ENCODE measurements around the gene GNAT2. TPM values are rescaled to one million over a fixed set of nuclear protein-coding genes. Genes with fewer than 3 reads are reported as not detected.

GNAT2 gene
- total RNA-seq, 2 experiments from 2014 or later = 0.29 to 0.31 TPM

GRCh38 chr1:109595531-109595930 lies 23.9 kb downstream of the GNAT2 start:
- DNase-seq = no peak
- Mint-ChIP-seq H3K4me1 (ENCODE audit: low read depth) (peaks cover 4% of the 10 kb centered on the region), H3K36me3 (peaks cover 19% of the 10 kb centered on the region), H3K9me3 (no peaks in the 10 kb centered on the region), H3K27me3 (no peaks in the 10 kb centered on the region), H3K4me3 (no peak overlapping the region), H3K27ac (no peak overlapping the region)
- POLR2A ChIA-PET = no interaction called here
- intact Hi-C loops (cut with micrococcal nuclease) = no loop called here
- CTCF ChIA-PET = interaction anchor here (1.1 to 2.2 kb wide), 2 partner anchors 49 to 63 kb away, joined by 3 to 6 read pairs; no protein-coding TSS in a partner anchor

- Mint-ChIP-seq H3K27ac (no peak overlapping the region), H3K4me1 (ENCODE audit: low read depth) (peaks cover 4% of the 10 kb centered on the region), H3K27me3 (no peaks in the 10 kb centered on the region), H3K9me3 (no peaks in the 10 kb centered on the region), H3K36me3 (peaks cover 22% of the 10 kb centered on the region), H3K4me3 (no peak overlapping the region)
- CTCF ChIA-PET = no interaction called here
- no peak for DNase-seq
- POLR2A ChIA-PET = no interaction called here
- intact Hi-C loops (cut with micrococcal nuclease) = no loop called here
These were observed 26.5 kb downstream of the GNAT2 start for GRCh38 chr1:109592916-109593315.

GRCh38 chr1:109589679-109590078 lies 29.7 kb downstream of the GNAT2 start:
- ChIA-PET CTCF (no interaction called here), POLR2A (no interaction called here)
- Mint-ChIP-seq H3K27me3 (no peaks in the 10 kb centered on the region), H3K36me3 (peaks cover 38% of the 10 kb centered on the region), H3K27ac (no peak overlapping the region), H3K9me3 (no peaks in the 10 kb centered on the region), H3K4me1 (ENCODE audit: low read depth) (no peaks in the 10 kb centered on the region), H3K4me3 (no peak overlapping the region)
- intact Hi-C loops (cut with micrococcal nuclease) = no loop called here
- DNase-seq = no peak

- POLR2A ChIA-PET = no interaction called here
- no peaks in the 10 kb centered on the region for H3K27me3 Mint-ChIP-seq
- CTCF ChIA-PET = no interaction called here
- no peaks in the 10 kb centered on the region for H3K9me3 Mint-ChIP-seq
- DNase-seq = no peak
- no peaks in the 10 kb centered on the region for H3K4me1 Mint-ChIP-seq (ENCODE audit: low read depth)
- H3K36me3 Mint-ChIP-seq = peaks cover 37% of the 10 kb centered on the region
- H3K27ac Mint-ChIP-seq = no peak overlapping the region
- intact Hi-C loops (cut with micrococcal nuclease) = no loop called here
- H3K4me3 Mint-ChIP-seq = no peak overlapping the region
These were observed 30.2 kb downstream of the GNAT2 start for GRCh38 chr1:109589177-109589576.

- no peak for DNase-seq
- intact Hi-C loops (cut with micrococcal nuclease) = no loop called here
- POLR2A ChIA-PET = no interaction called here
- CTCF ChIA-PET = no interaction called here
- Mint-ChIP-seq H3K4me3 (no peak overlapping the region), H3K27ac (no peak overlapping the region), H3K9me3 (no peaks in the 10 kb centered on the region), H3K27me3 (no peaks in the 10 kb centered on the region), H3K36me3 (peaks cover 32% of the 10 kb centered on the region), H3K4me1 (ENCODE audit: low read depth) (no peaks in the 10 kb centered on the region)
These were observed 33.4 kb downstream of the GNAT2 start for GRCh38 chr1:109586055-109586454.

- no peak overlapping the region for H3K27ac Mint-ChIP-seq
- no peaks in the 10 kb centered on the region for H3K9me3 Mint-ChIP-seq
- ChIA-PET CTCF (no interaction called here), POLR2A (no interaction called here)
- peaks cover 33% of the 10 kb centered on the region for H3K36me3 Mint-ChIP-seq
- intact Hi-C loops (cut with micrococcal nuclease) = no loop called here
- DNase-seq = no peak
- H3K27me3 Mint-ChIP-seq = no peaks in the 10 kb centered on the region
- no peak overlapping the region for H3K4me3 Mint-ChIP-seq
- H3K4me1 Mint-ChIP-seq (ENCODE audit: low read depth) = no peaks in the 10 kb centered on the region
These were observed 34.6 kb downstream of the GNAT2 start for GRCh38 chr1:109584766-109585165.

- intact Hi-C loops (cut with micrococcal nuclease) = no loop called here
- Mint-ChIP-seq H3K4me3 (no peak overlapping the region), H3K27ac (no peak overlapping the region), H3K9me3 (no peaks in the 10 kb centered on the region), H3K4me1 (ENCODE audit: low read depth) (no peaks in the 10 kb centered on the region), H3K36me3 (peaks cover 35% of the 10 kb centered on the region), H3K27me3 (no peaks in the 10 kb centered on the region)
- CTCF ChIA-PET = no interaction called here
- DNase-seq = no peak
- POLR2A ChIA-PET = no interaction called here
These were observed 37.4 kb downstream of the GNAT2 start for GRCh38 chr1:109582021-109582420.

GRCh38 chr1:109579491-109579890 lies 39.9 kb downstream of the GNAT2 start:
- no peak for DNase-seq
- H3K4me1 Mint-ChIP-seq (ENCODE audit: low read depth) = no peaks in the 10 kb centered on the region
- ChIA-PET POLR2A (no interaction called here), CTCF (no interaction called here)
- H3K27me3 Mint-ChIP-seq = no peaks in the 10 kb centered on the region
- H3K4me3 Mint-ChIP-seq = no peak overlapping the region
- H3K36me3 Mint-ChIP-seq = peaks cover 18% of the 10 kb centered on the region
- intact Hi-C loops (cut with micrococcal nuclease) = no loop called here
- H3K27ac Mint-ChIP-seq = no peak overlapping the region
- H3K9me3 Mint-ChIP-seq = no peaks in the 10 kb centered on the region

GRCh38 chr1:109578947-109579443 lies 40.4 kb downstream of the GNAT2 start:
- no peak overlapping the region for H3K27ac Mint-ChIP-seq
- H3K4me1 Mint-ChIP-seq (ENCODE audit: low read depth) = no peaks in the 10 kb centered on the region
- no peak for DNase-seq
- H3K4me3 Mint-ChIP-seq = no peak overlapping the region
- ChIA-PET CTCF (no interaction called here), POLR2A (no interaction called here)
- no peaks in the 10 kb centered on the region for H3K27me3 Mint-ChIP-seq
- H3K9me3 Mint-ChIP-seq = no peaks in the 10 kb centered on the region
- intact Hi-C loops (cut with micrococcal nuclease) = no loop called here
- H3K36me3 Mint-ChIP-seq = peaks cover 18% of the 10 kb centered on the region

- intact Hi-C loops (cut with micrococcal nuclease) = no loop called here
- Mint-ChIP-seq H3K4me3 (no peak overlapping the region), H3K9me3 (no peaks in the 10 kb centered on the region), H3K4me1 (ENCODE audit: low read depth) (peaks cover 11% of the 10 kb centered on the region), H3K27ac (no peak overlapping the region), H3K27me3 (no peaks in the 10 kb centered on the region), H3K36me3 (peaks cover 6% of the 10 kb centered on the region)
- ChIA-PET POLR2A (no interaction called here), CTCF (interaction anchor here (2.3 kb wide), 1 partner anchor 66 kb away, joined by 10 read pairs; no protein-coding TSS in a partner anchor)
- no peak for DNase-seq
These were observed 45.6 kb downstream of the GNAT2 start for GRCh38 chr1:109573785-109574184.

GRCh38 chr1:109570414-109570813 lies 49.0 kb downstream of the GNAT2 start:
- Mint-ChIP-seq H3K27me3 (no peaks in the 10 kb centered on the region), H3K36me3 (no peaks in the 10 kb centered on the region), H3K4me1 (ENCODE audit: low read depth) (peaks cover 34% of the 10 kb centered on the region), H3K4me3 (no peak overlapping the region), H3K9me3 (no peaks in the 10 kb centered on the region), H3K27ac (no peak overlapping the region)
- ChIA-PET CTCF (interaction anchor here (1.0 to 2.5 kb wide), 3 partner anchors 38 to 70 kb away, joined by 3 to 12 read pairs (median 4); no protein-coding TSS in a partner anchor), POLR2A (no interaction called here)
- DNase-seq = no peak
- intact Hi-C loops (cut with micrococcal nuclease) = no loop called here

- intact Hi-C loops (cut with micrococcal nuclease) = no loop called here
- Mint-ChIP-seq H3K27ac (no peak overlapping the region), H3K36me3 (no peaks in the 10 kb centered on the region), H3K27me3 (no peaks in the 10 kb centered on the region), H3K4me3 (no peak overlapping the region), H3K9me3 (no peaks in the 10 kb centered on the region), H3K4me1 (ENCODE audit: low read depth) (peaks cover 40% of the 10 kb centered on the region)
- DNase-seq = no peak
- ChIA-PET POLR2A (no interaction called here), CTCF (interaction anchor here (0.7 to 1.5 kb wide), 3 partner anchors 23 to 86 kb away, joined by 3 to 4 read pairs (median 3); partner anchors contain the start of gene GSTM4)
These were observed 50.1 kb downstream of the GNAT2 start for GRCh38 chr1:109569323-109569722.

- DNase-seq = no peak
- intact Hi-C loops (cut with micrococcal nuclease) = no loop called here
- no peak overlapping the region for H3K27ac Mint-ChIP-seq
- no peaks in the 10 kb centered on the region for H3K27me3 Mint-ChIP-seq
- ChIA-PET CTCF (interaction anchor here (0.7 kb wide), 1 partner anchor 35 kb away, joined by 3 read pairs; no protein-coding TSS in a partner anchor), POLR2A (interaction anchor here (0.6 kb wide), 1 partner anchor 84 kb away, joined by 4 read pairs; the partner anchor contains the start of gene ATXN7L2)
- peaks cover 43% of the 10 kb centered on the region for H3K4me1 Mint-ChIP-seq (ENCODE audit: low read depth)
- no peak overlapping the region for H3K4me3 Mint-ChIP-seq
- no peaks in the 10 kb centered on the region for H3K9me3 Mint-ChIP-seq
- no peaks in the 10 kb centered on the region for H3K36me3 Mint-ChIP-seq
These were observed 51.3 kb downstream of the GNAT2 start for GRCh38 chr1:109567877-109568672.

All from activated CD4-positive, alpha-beta memory T cell treated with anti-CD3 and anti-CD28 coated beads for 36 hours (primary cell).